ENCODE data around the gene FBXO9.

- TF ChIP-seq CTCF (IDR thresholded peaks at IDR 0.05) (no peak), POLR2A (IDR thresholded peaks at IDR 0.05) (no peak)
These were observed 59.1 kb downstream of the FBXO9 start for GRCh38 chr6:53124131-53124800.
